ENCODE measurements around the gene KCNIP4.

KCNIP4 gene

GRCh38 chr4:21202959-21203358 lies 745.6 kb downstream of the KCNIP4 start:
- no peak for DNase-seq (ENCODE audit: low read depth, low spot score)

GRCh38 chr4:21198683-21199082 lies 749.9 kb downstream of the KCNIP4 start:
- no peak for DNase-seq (ENCODE audit: low read depth, low spot score)

DNA sequence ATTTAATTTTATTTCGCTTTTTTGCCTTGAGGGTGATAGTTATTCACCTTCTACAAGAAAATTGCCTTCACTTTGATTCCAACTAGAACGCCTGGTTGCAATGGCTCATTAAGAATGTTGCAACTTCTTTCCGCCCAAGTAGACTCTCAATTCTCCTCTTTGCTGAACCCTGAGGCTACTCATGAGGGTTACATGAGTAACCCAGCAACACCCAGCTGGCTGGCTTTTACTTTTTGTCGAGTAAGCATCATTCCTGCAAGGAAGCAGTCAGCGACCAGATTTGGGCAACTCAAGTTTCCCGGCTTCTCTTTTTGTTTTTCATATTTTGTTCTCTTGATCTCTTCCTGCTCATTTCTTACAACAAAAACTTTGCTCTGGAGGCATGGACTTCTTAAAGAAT lies 752.9 kb downstream of the KCNIP4 start:
- no peak for DNase-seq (ENCODE audit: low read depth, low spot score)

GRCh38 chr4:21192367-21192766 lies 756.2 kb downstream of the KCNIP4 start:
- no peak for DNase-seq (ENCODE audit: low read depth, low spot score)

GRCh38 chr4:21191317-21191716 lies 757.3 kb downstream of the KCNIP4 start:
- no peak for DNase-seq (ENCODE audit: low read depth, low spot score)

DNA sequence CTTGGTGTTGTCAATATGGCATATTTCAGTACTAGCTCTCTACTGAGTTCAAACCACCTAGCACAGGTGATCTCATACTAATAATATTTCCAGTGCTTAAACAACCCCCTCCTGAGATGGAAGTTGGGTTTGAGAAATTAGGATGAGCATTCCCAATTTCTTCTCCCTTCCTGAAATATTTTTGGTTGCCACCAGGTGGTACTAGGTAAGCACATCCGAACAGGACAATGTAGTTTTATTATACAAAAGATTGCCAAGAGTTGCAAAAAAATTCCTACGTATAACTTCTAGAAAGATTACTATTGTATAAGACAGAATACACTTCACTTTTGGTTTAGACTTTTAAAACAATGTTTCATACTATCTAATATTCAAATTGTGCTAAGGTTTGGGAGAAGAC lies 763.8 kb downstream of the KCNIP4 start:
- no peak for DNase-seq (ENCODE audit: low read depth, low spot score)

DNA sequence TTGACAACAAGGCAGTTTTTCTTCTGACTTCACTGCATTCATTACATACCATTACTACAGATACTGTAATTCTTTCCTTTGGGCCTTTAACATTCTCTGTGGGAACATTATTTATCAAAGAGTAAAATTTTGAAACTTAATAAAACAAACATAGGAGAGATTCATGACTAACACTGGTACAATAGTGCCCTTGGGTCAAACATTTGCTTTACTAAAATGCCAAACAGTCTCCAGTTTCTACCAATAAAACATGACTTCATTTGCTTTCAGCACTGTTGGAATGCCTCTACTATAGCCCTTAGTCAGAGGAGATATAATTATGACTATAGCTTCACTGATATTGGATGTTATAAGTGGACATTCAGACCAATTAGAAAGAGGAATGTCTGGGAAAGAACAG lies 766.9 kb downstream of the KCNIP4 start:
- no peak for DNase-seq (ENCODE audit: low read depth, low spot score)

GRCh38 chr4:21177871-21178270 lies 770.7 kb downstream of the KCNIP4 start:
- no peak for DNase-seq (ENCODE audit: low read depth, low spot score)

DNA sequence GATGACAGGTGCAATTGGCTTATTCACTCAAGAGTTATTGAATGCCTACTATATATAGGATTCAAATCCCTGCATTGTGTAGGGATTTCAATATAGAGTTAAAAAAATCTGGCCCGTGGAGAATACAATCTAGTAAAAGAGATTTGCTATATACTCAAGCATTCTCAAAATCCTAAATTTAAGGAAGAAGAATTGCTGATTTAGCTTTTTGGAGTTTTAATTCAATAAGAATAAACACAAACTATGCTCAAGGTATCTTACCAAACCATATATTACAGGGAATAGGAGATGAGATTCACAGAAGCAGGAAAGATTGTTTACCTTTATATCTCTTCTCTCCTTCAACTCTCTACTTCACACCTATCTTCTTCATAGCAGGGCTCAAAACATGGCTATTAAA lies 771.5 kb downstream of the KCNIP4 start:
- no peak for DNase-seq (ENCODE audit: low read depth, low spot score)

DNA sequence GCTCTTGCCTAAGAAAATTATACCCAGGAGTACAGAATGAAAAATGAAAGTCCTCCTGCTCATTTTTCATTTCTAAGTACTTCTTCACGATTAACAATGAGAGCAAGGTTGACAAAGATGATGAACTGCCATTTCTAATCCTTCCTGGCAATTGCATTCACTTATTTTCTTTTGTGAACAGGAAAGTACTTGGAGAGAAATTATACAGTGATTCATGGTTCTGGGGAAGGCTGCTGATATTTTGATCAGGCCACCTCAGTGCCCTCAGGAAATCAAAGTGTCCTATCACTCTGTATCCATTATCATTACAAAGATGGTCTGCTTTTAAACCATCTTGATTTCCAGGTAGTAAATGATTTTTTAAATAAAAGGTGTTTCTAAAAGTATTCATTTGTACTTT lies 780.9 kb downstream of the KCNIP4 start:
- no peak for DNase-seq (ENCODE audit: low read depth, low spot score)

GRCh38 chr4:21155367-21155766 lies 793.2 kb downstream of the KCNIP4 start:
- DNase-seq (ENCODE audit: low read depth, low spot score) = no peak

DNA sequence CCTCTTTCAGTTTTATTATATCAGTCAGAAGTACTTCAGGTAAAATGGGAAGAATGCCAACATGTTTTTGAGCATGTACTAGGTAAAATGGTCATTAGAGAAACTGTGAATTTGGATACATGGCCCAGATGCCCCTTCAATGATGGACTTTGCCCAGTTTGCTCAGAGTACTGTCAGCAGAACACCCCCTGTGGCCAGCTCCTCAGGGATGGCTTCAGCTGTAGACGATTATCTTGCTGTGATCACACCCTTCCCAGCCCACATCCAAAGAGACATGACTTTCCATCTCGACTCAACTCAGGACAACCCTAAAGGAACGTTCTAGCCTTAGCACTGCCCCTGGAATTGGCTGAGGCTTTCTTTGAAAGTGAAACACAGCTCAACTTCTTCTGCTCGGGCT lies 809.2 kb downstream of the KCNIP4 start:
- no peak for DNase-seq (ENCODE audit: low read depth, low spot score)

GRCh38 chr4:21136051-21136630 lies 812.4 kb downstream of the KCNIP4 start:
- no peak for DNase-seq (ENCODE audit: low read depth, low spot score)

DNA sequence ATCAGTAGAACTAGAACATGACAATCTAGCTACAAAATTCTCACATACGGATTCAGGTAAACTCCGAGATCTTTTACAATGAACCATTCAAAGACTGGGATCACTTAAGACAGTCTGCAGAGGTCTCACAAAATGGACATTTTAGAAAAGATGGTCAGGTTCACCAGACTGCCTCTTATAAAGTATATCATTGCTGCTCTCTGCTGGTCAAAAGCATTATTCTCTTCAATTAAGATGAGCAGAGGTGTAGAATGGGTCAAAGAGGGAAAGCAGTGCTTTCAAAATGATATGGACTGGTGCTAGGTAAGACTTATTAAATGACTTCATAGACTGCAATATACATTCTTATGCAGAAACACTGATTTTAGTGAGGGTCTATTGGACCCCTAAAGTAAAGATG lies 813.6 kb downstream of the KCNIP4 start:
- DNase-seq (ENCODE audit: low read depth, low spot score) = no peak

- no peak for DNase-seq (ENCODE audit: low read depth, low spot score)
These were observed 818.0 kb downstream of the KCNIP4 start for GRCh38 chr4:21130606-21131005.

DNA sequence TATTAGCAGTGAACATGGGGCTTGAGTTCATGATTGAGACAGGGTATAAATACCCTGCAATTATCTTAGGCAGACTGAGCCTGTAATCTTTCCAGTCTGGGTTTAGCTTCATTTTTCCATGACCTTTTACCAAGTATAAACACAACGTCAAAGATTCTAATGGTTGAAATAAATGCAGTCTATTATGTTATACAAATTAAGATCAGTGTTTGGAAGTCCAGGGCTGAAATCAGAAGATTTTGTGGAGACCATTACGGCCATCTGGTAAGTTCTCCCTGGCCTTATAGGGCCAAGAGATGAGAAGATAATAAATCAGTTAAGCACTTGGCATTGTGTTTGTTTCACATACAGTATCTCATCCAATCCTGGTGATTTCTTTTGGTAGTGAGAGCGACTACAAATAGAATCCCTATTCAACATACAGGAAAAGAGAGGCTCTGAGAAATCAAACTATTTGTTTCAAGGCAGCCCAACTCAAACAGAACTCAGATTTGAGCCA lies 822.5 kb downstream of the KCNIP4 start:
- DNase-seq (ENCODE audit: low read depth, low spot score) = no peak

DNA sequence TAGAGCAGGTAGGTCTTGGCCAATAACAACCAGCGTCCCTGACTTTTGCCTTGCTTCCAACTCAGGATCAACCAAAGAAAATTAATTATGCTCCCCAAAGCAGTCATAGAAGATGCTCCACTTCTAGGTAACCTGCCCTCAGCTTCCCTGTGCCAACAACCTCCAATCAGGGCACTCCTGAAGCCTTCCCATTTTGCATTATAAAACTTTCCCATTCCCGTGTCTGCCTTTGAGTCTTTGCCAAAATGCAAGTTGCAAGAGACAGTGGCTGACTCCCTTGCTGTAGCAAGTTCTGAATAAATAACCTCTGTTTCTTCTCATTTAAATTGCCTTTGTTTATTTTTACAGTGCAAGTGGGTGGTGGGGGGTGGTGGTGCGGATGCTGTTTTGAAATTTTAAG lies 830.3 kb downstream of the KCNIP4 start:
- no peak for DNase-seq (ENCODE audit: low read depth, low spot score)

- no peak for DNase-seq (ENCODE audit: low read depth, low spot score)
These were observed 830.9 kb downstream of the KCNIP4 start for GRCh38 chr4:21117541-21118180.

DNA sequence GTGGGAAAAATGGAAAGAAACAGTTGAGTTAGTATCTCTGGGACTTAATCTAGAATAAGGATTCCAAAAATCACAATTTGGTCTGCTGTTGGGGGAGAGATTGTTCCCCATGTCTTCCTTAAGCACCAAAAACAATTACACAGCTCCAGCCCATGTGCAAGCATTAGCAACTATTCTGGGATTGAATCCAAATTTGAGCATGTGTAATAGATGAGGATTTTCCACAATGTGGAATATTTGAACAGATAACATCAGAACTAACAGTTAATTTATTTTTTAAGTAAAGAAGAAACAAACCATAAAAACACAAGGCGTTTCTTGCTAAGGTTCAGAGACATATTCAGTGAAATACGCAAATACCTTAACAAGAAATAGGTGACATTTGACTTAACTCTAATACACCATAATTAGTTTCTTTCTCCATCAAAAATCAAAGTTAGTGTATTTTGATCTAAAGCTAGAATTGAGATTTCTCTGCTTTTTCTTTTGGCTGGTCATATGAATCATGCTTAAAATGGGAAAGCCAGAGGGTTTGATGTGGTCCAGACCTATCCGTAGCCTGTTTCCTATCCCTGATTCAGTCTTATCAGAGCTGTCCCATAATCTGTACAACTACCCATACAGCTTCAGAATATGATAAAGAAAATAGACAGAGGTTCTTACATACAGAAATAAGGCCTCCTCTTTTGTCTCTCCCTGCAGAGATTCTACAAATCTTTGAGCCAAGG lies 834.9 kb downstream of the KCNIP4 start:
- DNase-seq (ENCODE audit: low read depth, low spot score) = no peak

DNA sequence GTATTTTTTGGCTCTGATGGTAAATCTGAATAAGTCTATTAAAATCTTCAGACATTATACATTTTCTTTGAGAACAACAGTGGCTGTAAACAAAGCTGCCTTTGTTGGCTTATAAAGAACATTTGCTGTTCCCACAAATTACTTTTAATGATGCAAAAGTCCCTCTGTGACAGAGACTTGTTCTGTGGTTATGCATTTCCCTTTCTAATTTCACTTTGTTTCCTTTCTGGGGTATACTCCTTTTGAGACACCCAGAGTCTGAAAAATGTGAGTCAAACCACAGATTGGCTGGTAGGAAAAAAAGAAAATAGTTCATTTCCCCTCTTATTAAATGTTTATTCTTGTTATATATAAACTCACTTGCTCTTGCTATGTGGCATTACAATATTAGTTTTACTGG lies 845.9 kb downstream of the KCNIP4 start:
- DNase-seq (ENCODE audit: low read depth, low spot score) = no peak

GRCh38 chr4:21097865-21098264 lies 850.7 kb downstream of the KCNIP4 start:
- no peak for DNase-seq (ENCODE audit: low read depth, low spot score)

- no peak for DNase-seq (ENCODE audit: low read depth, low spot score)
These were observed 851.5 kb downstream of the KCNIP4 start for GRCh38 chr4:21097026-21097425.

DNA sequence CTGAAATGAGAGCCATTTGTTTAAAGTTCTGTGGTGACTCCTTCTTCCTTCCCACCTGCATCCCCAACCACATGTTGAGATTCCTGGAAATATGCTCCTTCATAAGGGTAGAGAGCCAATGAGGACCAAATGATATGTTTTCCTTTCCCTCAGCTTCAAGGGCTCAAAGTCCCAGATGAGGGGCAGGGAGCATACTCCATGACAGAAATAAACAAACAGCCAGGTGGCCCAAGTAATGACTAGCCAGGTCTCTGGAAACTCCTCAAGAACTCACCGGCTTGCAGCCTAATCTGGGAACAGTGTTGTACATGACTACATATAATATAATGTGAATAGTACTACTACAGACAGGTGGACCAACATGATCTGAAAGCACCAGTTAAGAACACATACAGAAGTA lies 856.0 kb downstream of the KCNIP4 start:
- no peak for DNase-seq (ENCODE audit: low read depth, low spot score)
